Superior temporal gyrus (tissue), 1 donor: ENCODE data around the gene CABLES1.

Source experiments
- DNase-seq: peaks from one replicate; pipeline ENCODE4 v3.0.0-alpha.2; 2016; ENCODE audit errors: extremely low spot score

CABLES1 gene

GRCh38 chr18:23113576-23113975, 21.7 kb upstream of the CABLES1 start:
- DNase-seq: no peak

GRCh38 chr18:23114171-23114881, 21.0 kb upstream of the CABLES1 start:
- DNase-seq: peak; percentile 38

GRCh38 chr18:23114911-23115310, 20.4 kb upstream of the CABLES1 start:
- no peak for DNase-seq

- DNase-seq: no peak
Observed at GRCh38 chr18:23115683-23116096, 19.6 kb upstream of the CABLES1 start.

GRCh38 chr18:23121133-23121532, 14.2 kb upstream of the CABLES1 start:
- no peak for DNase-seq

GRCh38 chr18:23122334-23123229, 12.7 kb upstream of the CABLES1 start:
- DNase-seq: no peak

- peak; percentile 14 for DNase-seq
Observed at GRCh38 chr18:23126376-23127056, 8.8 kb upstream of the CABLES1 start.

GRCh38 chr18:23127090-23127489, 8.2 kb upstream of the CABLES1 start:
- peak; percentile 26 for DNase-seq

- no peak for DNase-seq
Observed at GRCh38 chr18:23129355-23130002, 5.8 kb upstream of the CABLES1 start.

GRCh38 chr18:23131693-23132319, 3.5 kb upstream of the CABLES1 start:
- peak; percentile 91 for DNase-seq

GRCh38 chr18:23133860-23134779, 1.2 kb upstream of the CABLES1 start:
- DNase-seq: peak; percentile 33

GRCh38 chr18:23135550-23136325, 453 bp downstream of the CABLES1 start:
- no peak for DNase-seq

- DNase-seq: no peak
Observed at GRCh38 chr18:23136326-23137096, 1.2 kb downstream of the CABLES1 start.

- DNase-seq: peak; percentile 22
Observed at GRCh38 chr18:23137097-23137635, 1.9 kb downstream of the CABLES1 start.

- DNase-seq: peak; percentile 10
Observed at GRCh38 chr18:23137788-23138216, 2.5 kb downstream of the CABLES1 start.

GRCh38 chr18:23138471-23138870, 3.2 kb downstream of the CABLES1 start:
- DNase-seq: peak; percentile 12

GRCh38 chr18:23141104-23141999, 6.1 kb downstream of the CABLES1 start:
- DNase-seq: no peak
